AG20443 (cell line): ENCODE data around the gene WFDC10B.
"Not testable (repeated sequence)": the region's sequence is repeated elsewhere in the genome, so short reads cannot be mapped to it uniquely, and the experiment has no call there.

Experiments used
- DNase-seq: peaks from one replicate; pipeline ENCODE4 v3.0.0; 2012; ENCODE audit warnings: low spot score, mixed read lengths

Gene WFDC10B

DNA sequence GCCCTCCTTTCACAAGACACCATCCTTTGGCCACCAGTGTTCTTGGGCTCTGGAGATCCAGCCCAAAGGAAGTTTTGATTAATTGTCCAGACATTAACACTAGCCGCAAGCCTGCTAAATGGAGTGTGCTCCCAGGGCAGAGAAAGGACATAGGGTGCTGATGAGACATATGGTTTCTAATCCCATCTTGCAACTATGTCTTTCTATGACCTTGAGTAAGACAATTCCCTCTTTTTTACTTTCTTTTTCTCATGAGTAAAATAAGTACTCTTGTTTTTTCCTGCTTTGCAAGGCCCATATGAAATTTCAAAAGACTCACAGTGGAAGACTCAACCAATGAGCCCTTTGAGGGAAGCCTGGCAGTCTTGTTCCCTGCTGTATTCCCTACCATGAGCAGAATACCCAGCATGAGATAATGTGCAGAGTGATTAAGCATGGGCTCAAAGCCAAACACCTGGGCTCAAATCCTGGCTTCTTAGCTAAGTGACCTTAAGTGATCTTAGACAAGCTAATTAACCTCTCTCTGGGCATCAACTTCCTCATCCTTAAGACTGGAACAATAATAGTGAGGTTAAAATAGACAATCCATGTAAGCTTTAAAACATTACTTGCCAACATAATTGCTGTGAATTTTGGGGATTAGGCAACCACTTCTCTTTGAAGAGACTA is at the start of gene WFDC10B:
Gene WFDC10B, minus strand, starts transcription at position 51 of the 669 bp plus-strand sequence. CDS start 19,027 bp downstream, outside the sequence.
- no peak for DNase-seq

DNA sequence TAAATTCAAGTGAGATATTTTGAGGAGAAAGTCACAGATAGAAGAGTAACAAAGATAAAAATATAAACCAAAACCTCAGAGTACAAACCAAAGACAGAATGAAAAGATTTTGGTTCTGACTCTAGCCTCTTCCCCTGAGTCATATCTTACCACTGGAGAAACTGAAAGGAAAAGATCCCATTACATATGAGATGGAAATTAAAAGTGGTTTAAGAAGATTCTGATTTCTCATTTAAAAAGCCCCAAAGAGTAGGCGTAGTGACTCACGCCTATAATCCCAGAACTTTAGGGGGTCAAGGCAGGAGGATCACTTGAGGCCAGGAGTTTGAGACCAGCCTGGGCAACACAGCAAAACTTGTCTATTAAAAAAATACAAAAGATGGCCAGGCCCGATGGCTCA is 47.9 kb upstream of the WFDC10B start:
- DNase-seq = no peak

DNA sequence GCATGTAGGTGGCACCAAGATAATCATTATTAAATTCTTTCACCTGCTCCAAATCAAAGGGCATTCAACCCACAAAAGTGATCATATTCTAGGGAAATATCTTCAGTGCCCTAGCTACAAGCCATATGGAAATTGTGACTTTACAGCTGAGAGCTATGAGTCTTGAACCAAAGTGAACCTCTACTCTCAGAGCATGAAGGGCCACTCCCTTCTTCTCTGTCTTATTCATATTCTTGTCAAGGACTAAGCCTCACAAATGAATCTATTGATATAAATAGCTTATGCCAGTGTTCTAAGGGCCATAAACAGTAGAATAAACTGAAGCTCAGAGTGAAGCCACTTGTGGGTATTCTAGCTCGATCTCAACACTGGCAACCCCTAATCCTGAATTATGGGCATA is 46.9 kb upstream of the WFDC10B start:
- DNase-seq = no peak

DNA sequence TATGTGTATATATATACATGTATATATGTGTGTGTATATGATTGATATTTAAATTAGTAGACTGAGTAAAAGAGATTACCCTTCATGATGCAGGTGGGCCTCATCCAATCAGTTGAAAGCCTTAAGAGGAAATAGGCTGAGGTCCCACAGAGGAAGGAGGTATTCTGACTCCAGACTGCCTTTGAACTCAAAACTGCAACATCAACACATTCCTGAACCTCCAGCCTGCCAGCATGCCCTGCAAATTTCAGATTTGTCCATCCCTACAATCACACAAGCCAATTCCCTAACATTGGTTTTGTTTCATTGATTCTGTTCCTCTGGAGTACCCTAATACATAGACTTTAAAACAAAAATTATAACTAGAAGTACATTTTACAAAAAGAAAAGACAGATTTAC is 40.2 kb upstream of the WFDC10B start:
- no peak for DNase-seq

DNA sequence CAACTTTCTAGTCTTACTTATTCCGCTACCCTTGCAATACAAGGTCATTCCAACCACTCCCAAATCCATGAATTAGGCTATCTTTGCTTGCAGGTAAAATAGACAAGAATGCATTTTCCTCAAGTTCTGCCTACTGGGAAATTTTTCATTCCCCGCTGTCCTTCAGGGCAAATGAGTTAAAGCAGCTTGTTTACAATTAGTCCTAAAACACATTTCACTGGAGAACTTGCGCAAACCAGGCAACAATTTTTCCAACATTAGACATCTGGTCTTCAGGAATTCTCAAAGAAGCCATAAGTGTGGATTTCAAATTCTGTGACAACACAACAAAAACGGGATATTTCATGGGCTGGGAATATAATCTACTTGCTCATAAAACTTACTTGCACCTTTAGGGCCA is 37.8 kb upstream of the WFDC10B start:
- DNase-seq = no peak

DNA sequence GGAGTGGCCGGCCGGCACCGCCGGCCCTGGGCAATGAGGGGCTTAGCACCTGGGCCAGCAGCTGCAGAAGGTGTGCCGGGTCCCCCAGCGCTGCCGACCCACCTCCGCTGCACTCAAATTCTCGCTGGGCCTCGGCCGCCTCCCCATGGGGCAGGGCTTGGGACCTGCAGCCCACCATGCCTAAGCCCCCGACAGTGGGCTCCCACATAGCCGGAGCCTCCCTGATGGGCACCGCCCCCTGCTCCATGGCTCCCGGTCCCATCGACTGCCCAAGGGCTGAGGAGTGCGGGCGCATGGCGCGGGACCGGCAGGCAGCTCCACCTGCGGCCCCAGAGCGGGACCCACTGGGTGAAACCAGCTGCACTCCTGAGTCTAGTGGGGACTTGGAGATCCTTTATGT is 31.2 kb upstream of the WFDC10B start:
- DNase-seq = no peak

DNA sequence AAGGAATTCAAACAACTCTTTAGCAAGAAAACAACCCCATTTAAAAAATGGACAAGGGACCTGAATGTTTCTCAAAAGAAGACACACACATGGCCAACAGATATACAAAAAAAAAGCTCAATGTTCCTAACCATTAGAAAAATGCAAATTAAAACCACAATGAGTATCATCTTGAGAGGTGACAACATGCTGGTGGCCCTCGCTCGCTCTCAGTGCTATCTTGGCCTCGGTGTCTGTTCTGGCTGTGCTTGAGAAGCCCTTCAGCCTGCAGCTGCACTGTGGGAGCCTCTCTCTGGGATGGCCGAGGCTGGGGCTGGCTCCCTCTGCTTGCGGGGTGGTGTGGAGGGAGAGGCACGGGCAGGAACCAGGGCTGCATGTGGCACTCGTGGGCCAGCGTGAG is 30.7 kb upstream of the WFDC10B start:
- no peak for DNase-seq

DNA sequence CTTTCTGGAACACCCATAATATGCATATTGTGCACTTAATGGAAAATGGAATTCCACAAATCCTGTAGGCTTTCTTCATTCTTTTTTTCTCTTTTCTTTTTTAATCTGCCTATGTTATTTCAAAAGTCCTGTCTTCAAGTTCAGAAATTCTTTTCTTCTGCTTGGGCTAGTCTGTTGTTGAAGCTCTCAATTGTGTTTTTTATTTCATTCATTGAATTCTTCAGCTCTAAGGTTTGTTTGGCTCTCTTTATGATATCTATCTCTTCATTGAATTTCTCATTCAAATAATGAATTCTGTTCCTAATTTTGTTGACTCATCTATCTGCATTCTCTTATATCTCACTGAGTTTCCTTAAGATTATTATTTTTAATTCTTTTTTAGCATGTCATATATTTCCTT is 27.4 kb upstream of the WFDC10B start:
- no peak for DNase-seq

DNA sequence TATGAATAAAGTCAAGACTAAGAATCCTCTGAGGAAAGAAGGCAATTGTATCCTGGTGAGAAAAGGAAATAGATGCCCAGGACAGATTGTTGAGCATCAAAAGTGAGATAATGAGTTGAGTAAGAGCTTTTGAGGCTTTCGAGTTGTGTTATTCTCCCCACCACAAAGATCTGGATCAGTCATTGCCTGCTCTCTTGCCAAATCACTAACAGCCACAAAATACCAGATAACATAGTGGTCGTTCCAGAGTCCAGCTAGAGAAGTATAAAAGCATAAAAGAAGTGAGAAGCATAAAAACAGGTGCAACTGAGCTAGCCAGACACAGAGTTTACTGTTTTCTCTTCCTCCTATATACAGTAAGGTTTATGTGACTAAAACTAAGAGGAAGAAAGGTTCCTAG is 22.2 kb upstream of the WFDC10B start:
- no peak for DNase-seq

DNA sequence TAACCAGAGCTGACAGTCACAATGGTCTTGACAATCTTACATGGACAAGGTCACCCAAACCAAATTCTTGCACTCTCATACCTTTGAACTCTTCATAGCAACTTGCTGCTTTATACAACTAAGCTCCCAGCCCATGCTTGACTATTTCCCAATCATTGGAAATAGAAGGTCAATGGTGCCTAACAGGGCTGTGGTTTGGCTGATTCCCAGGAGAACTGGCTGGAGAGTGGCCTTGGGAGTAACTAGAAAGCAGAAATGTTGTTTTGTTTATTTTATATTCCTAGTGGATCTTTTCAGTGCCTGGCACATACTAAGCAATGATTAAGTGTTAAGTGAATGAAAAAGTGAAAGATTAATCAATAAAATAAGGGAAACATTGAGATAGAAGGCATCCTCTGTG is 20.3 kb upstream of the WFDC10B start:
- DNase-seq = no peak

DNA sequence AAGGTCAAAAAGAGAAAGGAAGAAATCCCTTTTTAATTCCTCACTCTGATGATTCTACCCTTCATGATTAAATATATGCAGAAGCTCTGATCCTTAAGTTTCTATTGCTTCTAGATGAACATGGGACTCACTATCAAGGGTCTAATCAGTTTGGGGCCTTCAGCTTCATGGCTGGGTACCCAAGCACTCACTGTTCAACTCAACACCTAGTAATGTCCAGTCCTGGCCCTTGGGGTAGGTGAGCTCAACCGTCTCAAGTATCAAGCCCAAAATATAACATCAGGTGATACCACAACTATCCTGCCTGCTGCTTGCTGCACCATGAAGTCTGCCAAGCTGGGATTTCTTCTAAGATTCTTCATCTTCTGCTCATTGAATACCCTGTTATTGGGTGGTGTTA is 17.2 kb upstream of the WFDC10B start, which contains the start of gene SPINT4:
Gene SPINT4, plus strand, starts transcription at position 301 of the 400 bp plus-strand sequence. Its CDS starts 21 bp downstream, at position 322.
- no peak for DNase-seq

DNA sequence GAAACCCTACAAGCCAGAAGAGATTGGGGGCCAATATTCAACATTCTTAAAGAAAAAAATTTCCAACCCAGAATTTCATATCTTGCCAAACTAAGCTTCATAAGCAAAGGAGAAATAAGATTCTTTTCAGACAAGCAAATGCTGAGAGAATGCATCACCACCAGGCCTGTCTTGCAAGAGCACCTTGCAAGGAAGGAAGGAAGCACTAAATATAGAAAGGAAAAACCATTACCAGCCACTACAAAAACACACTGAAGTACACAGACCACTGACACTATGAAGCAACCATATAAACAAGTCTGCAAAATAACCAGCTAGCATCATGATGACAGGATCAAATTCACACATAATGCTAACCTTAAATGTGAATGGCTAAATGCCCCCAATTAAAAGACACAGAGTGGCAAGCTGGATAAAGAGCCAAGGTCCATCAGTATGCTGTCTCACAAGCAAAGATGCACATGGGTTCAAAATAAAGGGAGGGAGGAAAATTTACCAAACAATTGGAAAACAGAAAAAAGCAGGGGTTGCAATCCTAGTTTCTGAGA is 11.4 kb upstream of the WFDC10B start:
- DNase-seq = not testable (repeated sequence)

DNA sequence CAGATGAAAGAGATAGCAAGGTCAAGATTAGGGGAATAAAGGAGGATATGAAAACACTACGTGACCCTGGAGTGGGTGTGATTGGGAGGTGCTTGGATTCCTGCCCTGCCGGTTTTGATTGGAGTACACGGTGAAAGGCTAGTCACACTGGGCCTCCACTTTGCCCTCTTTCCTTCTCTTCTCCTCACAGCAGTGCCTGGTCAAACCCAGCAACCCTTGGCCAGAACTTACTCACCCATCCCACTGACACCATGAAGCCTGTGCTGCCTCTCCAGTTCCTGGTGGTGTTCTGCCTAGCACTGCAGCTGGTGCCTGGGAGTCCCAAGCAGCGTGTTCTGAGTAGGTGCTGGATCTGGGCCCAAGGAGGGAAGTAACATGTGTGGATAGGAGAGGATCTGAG is 2.9 kb downstream of the WFDC10B start, which contains the start of gene WFDC13:
Gene WFDC13, plus strand, starts transcription at position 166 of the 400 bp plus-strand sequence. Its CDS starts 86 bp downstream, at position 252.
- no peak for DNase-seq

DNA sequence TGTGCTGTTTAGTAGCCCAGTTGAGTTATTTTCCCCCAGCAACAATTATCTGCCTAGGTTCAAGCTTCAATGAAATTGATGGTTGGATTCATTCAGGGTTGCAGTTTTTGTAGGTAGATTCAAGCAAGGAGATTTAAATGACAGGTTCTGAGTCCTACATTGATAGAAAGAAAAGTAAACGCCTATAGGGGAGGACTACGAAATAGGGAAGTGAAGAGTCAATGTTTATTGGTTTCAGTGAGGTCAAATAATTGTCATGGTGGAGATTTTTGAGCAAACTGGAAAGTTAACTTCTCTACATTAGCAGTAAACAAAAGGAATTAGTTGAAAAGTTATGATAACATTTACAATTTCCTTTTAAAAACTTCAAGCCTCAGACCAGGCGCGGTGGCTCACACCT is 3.7 kb downstream of the WFDC10B start:
- no peak for DNase-seq

DNA sequence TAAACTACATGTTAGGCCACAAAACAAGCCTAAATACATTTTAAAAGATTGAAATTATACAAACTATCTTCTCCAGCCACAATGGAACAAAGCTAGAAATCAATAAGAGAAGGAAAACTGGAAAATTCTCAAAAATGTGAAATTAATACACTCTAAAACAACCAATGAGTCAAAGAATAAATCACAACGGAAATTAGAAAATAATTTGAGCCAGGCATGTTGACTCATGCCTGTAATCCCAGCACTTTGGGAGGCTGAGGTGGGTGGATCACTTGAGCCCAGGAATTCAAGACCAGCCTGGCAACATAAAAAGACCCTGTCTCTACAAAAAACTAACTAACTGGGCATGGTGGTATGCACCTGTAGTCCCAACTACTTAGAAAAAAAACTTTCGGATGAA is 9.3 kb downstream of the WFDC10B start:
- DNase-seq = no peak

DNA sequence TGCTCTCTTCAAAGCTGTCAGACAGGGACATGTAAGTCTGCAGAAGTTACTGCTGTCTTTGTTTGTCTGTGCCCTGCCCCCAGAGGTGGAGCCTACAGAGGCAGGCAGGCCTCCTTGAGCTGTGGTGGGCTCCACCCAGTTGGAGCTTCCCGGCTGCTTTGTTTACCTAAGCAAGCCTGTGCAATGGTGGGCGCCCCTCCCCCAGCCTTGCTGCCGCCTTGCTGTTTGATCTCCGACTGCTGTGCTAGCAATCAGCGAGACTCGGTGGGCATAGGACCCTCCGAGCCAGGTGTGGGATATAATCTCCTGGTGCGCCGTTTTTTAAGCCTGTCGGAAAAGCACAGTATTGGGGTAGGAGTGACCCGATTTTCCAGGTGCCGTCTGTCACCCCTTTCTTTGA is 11.5 kb downstream of the WFDC10B start:
- DNase-seq = not testable (repeated sequence)

DNA sequence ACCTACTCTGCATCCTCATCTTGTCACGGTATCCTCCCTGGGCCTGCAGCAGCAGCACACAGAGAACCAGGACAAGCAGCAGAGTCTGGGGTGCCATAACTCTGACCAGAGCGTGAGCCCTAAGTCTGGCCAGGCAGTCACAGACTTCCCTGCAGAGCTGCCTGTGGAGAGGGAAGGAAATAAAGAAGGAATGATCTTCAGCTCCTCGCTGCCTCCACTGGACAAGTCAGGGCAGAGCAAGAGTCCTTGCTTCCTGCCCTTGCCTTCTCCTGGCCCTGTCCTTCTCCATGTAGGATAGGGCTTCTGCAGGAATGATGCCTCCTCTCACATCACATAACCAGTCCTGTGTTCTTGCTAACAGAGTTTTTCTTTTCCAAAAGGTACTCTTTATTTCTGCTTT is 18.9 kb downstream of the WFDC10B start:
- DNase-seq = peak; percentile 13

DNA sequence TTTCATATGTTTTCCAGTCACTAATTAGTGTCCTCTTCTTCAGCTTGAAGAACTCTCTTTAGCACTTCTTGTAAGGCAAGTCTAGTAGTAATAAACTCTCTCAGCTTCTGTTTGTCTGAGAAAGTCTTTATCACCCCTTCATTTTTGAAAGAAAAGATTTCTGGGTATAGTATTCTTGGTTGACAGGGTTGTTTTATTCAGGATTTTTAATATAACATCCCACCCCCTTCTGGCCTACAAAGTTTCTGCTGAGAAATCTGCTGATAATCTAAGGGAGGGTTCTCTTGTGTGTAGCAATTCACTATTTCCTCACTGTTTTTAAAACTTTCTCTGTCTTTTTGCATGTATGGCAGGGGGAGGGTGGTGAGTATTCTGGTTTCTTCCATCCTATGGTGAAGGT is 25.2 kb downstream of the WFDC10B start:
- no peak for DNase-seq

DNA sequence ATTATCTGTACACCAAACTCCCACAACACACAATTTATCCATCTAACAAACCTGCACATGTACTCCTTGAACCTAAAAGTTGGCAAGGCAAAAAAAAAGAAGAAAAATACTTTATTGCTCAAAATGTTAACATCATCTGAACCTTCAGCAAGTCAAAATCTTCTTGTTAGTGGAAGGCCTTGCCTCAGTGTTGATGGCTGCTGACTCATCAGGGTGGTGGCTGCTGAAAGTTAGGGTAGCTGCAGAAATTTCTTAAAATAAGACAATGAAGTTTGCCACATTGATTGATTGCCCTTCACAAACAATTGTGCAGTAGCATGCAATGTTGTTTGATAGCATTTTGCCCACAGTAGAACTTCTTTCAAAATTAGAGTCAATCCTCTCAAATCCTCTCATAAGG is 32.1 kb downstream of the WFDC10B start:
- no peak for DNase-seq

DNA sequence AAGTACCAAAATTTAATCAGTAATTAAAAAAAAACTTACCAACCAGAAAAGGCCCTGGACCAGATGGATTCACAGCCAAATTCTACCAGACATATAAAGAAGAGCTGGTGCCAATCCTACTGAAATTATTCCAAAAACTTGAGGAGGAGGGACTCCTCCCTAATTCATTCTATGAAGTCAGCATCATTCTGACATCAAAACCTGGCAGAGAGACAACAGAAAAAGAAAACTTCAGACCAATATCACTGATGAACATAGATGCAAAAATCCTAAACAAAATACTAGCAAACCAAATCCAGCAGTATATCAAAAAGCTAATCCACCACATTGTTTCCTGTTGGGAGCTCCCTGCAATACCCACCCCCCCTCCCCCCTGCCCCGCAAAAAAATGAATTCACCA is 34.7 kb downstream of the WFDC10B start, which contains the start of gene WFDC11:
Gene WFDC11, minus strand, starts transcription at position 101 of the 400 bp plus-strand sequence. CDS start 19,639 bp downstream, outside the sequence.
- no peak for DNase-seq

DNA sequence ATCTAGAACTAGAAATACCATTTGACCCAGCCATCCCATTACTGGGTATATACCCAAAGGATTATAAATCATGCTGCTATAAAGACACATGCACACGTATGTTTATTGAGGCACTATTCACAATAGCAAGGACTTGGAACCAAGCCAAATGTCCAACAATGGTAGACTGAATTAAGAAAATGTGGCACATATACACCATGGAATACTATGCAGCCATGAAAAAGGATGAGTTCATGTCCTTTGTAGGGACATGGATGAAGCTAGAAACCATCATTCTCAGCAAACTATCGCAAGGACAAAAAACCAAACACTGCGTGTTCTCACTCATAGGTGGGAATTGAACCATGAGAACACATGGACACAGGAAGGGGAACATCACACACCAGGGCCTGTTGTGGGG is 47.8 kb downstream of the WFDC10B start:
- not testable (repeated sequence) for DNase-seq

DNA sequence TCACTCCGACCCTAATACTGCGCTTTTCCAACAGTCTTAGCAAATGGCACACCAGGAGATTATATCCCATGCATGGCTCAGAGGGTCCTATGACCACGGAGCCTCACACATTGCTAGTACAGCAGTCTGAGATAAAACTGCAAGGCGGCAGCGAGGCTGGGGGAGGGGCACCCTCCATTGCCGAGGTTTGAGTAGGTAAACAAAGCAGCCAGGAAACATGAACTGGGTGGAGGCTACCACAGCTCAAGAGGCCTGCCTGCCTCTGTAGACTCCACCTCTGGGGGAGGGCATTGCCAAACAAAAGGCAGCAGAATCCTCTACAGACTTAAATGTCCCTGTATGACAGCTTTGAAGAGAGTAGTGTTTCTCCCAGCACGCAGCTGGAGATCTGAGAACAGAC is 53.1 kb downstream of the WFDC10B start:
- DNase-seq = not testable (repeated sequence)

DNA sequence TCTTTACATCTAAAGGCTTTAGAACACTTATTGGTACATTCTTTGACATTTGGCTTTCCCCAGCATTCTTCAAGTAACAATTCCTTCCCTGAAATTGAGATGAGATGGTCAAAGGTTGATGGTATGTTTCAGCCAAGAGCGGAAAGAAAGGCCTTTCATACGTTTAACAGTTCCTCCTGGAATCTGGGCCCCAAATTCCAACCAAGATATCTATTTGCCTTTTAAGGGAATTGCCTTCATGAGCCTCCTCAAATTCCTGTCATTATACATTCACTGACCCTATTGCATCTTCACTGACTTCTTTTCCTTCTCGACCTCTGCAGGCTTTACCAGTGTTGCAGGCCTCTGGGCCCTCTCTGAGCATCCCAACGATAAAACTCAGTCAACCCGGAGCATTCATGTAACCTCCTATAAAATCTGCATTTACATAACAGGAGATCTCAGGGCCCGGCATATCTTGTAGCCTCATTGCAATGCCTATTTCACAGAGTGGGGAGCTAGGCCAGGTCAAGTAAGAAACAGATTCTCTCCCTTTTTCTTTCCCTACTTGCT is 55.4 kb downstream of the WFDC10B start:
- DNase-seq = no peak
